Calu3 (cell line): ENCODE data around the gene GTSE1. TPM values are rescaled to one million over a fixed set of nuclear protein-coding genes. Genes with fewer than 3 reads are reported as not detected.
A peak's percentile ranks its signal among the peaks of the same experiment; 100 is the strongest.

Experiments used
- BruUV-seq: library from RNA; stranded (reverse); fragments of 400-500 nt; replicated peaks from 2 replicates; lab custom pipeline; 2021; lab: Mats Ljungman, UMichigan
- CTCF ChIA-PET: fragments of 300-600 bp; sonication (Branson Sonifier 250); formaldehyde crosslinking; loops from one replicate; lab custom pipeline; 2022; ENCODE audit warnings: antibody characterized with exemption; lab: Charles Lee
- DNase-seq: peaks from one replicate; pipeline ENCODE4 v3.0.0; 2022
- H3K27ac Mint-ChIP-seq: one replicate; pipeline ENCODE4 v1.8.0; 2022; ENCODE audit warnings: mixed read lengths; ENCODE audit not compliant: unreplicated experiment
- H3K27me3 Mint-ChIP-seq: one replicate; pipeline ENCODE4 v1.8.0; 2022; ENCODE audit warnings: mixed read lengths; ENCODE audit not compliant: unreplicated experiment
- H3K36me3 Mint-ChIP-seq: one replicate; pipeline ENCODE4 v1.8.0; 2022; ENCODE audit warnings: mild to moderate bottlenecking, moderate library complexity, mixed read lengths; ENCODE audit not compliant: insufficient read depth, unreplicated experiment
- H3K4me1 Mint-ChIP-seq: one replicate; pipeline ENCODE4 v1.8.0; 2022; ENCODE audit warnings: mild to moderate bottlenecking, low read depth, mixed read lengths; ENCODE audit not compliant: unreplicated experiment
- H3K4me3 Mint-ChIP-seq: one replicate; pipeline ENCODE4 v1.8.0; 2022; ENCODE audit warnings: mild to moderate bottlenecking, low read depth, moderate library complexity, mixed read lengths; ENCODE audit not compliant: unreplicated experiment
- H3K9me3 Mint-ChIP-seq: one replicate; pipeline ENCODE4 v1.8.0; 2022; ENCODE audit warnings: low read depth, mixed read lengths; ENCODE audit not compliant: unreplicated experiment
- intact Hi-C: fragments of 100-400 bp; cut with micrococcal nuclease; formaldehyde crosslinking; loops from one replicate; pipeline ENCODE4 v1.10.0; 2022; ENCODE audit not compliant: unreplicated experiment
- total RNA-seq: library from RNA; stranded (reverse); gene quantifications from 2 replicates; pipeline ENCODE4 v1.2.3, GENCODE V29; 2022
- TF ChIP-seq, protein P1 (sequence below): fragments of 200-600 bp; IDR thresholded peaks from one replicate; pipeline ENCODE4 v1.8.0; 2022; ENCODE audit warnings: antibody characterized with exemption; ENCODE audit not compliant: unreplicated experiment

GTSE1 gene
- total RNA-seq, 1 experiment from 2014 or later: 53.5 TPM

DNA sequence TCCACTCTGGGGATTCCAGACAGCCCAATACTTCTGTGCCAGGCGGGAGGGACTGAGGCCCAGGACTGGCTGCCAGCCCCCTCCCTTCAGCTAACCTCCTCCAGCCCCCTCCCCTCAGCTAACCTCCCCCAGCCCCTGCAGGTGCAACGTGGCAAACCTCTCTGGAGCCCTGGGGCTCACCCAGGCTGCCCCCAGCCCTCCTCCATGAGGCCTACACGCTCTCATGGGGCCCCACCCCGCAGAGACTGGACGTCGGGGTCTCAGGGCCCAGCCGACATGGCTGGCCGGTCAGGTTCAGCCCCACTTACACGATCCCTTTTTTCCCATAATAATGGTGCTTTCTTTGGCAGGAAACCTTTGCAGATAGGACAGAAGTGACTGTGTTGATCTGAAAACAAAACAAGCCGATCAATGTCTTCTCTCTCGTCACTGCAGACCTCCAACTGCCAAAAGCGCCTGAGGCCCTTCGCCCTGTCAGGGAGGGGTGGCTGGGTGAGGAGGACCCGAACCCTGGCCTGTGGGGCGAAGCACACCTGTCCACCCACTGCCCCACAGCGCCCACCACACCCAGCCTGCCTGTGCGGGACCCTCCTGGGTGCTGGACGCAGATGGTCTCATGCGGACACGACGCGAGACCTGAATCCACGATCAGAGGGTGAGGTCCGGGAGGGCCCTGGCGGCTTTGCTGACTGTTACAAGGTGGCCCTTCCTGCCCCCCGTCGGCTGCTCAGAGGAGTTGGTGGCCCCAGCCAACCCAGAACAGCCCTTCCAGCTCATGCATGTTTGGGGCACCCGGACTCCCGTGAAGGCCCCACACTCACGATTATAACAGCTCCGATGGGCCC, 72.4 kb downstream of the GTSE1 start:
- intact Hi-C loops: loop anchor here (5.0 kb wide), 1 partner anchor 173 kb away; no protein-coding TSS in a partner anchor
- H3K36me3 Mint-ChIP-seq: peaks cover 23% of the 10 kb centered on the region
- TF ChIP-seq, protein P1, sequence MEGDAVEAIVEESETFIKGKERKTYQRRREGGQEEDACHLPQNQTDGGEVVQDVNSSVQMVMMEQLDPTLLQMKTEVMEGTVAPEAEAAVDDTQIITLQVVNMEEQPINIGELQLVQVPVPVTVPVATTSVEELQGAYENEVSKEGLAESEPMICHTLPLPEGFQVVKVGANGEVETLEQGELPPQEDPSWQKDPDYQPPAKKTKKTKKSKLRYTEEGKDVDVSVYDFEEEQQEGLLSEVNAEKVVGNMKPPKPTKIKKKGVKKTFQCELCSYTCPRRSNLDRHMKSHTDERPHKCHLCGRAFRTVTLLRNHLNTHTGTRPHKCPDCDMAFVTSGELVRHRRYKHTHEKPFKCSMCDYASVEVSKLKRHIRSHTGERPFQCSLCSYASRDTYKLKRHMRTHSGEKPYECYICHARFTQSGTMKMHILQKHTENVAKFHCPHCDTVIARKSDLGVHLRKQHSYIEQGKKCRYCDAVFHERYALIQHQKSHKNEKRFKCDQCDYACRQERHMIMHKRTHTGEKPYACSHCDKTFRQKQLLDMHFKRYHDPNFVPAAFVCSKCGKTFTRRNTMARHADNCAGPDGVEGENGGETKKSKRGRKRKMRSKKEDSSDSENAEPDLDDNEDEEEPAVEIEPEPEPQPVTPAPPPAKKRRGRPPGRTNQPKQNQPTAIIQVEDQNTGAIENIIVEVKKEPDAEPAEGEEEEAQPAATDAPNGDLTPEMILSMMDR: no peak
- no peak for DNase-seq
- H3K4me3 Mint-ChIP-seq: no peak overlapping the region
- CTCF ChIA-PET: interaction anchor here (0.7 to 1.8 kb wide), 2 partner anchors 12 to 14 kb away, joined by 4 to 8 read pairs; no protein-coding TSS in a partner anchor
- no peaks in the 10 kb centered on the region for H3K9me3 Mint-ChIP-seq
- no peaks in the 10 kb centered on the region for H3K27me3 Mint-ChIP-seq
- peak overlapping the region; percentile 54 for H3K27ac Mint-ChIP-seq
- BruUV-seq: no TSS peak
- H3K4me1 Mint-ChIP-seq: peaks cover 54% of the 10 kb centered on the region

DNA sequence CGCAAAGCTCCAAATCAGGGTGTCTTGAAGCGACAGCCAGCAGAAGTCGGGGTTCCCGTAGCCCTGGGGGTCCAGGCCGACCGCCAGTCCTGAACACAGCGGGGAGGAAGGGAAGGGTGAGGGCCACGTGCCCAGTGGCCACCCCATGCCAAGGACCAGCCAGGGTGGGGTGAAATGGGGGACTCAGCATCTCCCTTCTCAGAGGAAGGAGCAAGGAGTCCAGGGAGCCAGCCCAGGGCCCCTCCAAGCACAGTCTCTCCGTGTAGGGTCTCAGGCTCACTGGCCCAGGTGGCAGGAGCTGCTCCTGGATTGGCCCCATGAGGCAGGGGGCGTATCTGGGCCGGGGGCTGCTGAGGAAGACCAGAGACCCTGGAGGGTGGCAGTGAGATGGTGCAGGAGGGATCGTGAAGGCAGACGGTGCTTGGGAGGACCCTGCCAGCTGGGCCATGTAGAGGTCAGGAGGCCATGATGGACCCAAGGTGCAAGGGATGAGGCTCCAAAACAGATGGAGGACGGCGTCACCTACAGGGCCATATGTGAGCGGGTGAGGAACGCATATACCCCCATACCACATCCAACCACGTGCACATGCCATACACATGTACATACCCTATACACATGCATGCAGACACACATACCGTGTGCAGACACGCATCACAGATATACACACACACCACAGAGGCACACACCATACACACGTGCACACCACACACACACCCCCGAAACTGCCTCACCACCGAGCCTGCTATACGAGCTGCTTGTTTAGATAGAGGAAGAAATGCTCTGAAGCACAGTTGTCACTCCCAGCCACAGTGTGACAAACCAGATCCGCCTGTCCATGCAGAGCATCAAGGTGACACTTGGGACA, 73.3 kb downstream of the GTSE1 start:
- Mint-ChIP-seq H3K4me1 (peaks cover 58% of the 10 kb centered on the region), H3K4me3 (peak overlapping the region; percentile 22), H3K36me3 (peaks cover 17% of the 10 kb centered on the region), H3K27me3 (no peaks in the 10 kb centered on the region), H3K9me3 (no peaks in the 10 kb centered on the region), H3K27ac (peak overlapping the region; percentile 57)
- intact Hi-C loops: loop anchor here (5.0 kb wide), 1 partner anchor 172 kb away; no protein-coding TSS in a partner anchor
- no TSS peak for BruUV-seq
- TF ChIP-seq, protein P1: no peak
- CTCF ChIA-PET: interaction anchor here (1.8 kb wide), 1 partner anchor 11 kb away, joined by 4 read pairs; no protein-coding TSS in a partner anchor
- no peak for DNase-seq

DNA sequence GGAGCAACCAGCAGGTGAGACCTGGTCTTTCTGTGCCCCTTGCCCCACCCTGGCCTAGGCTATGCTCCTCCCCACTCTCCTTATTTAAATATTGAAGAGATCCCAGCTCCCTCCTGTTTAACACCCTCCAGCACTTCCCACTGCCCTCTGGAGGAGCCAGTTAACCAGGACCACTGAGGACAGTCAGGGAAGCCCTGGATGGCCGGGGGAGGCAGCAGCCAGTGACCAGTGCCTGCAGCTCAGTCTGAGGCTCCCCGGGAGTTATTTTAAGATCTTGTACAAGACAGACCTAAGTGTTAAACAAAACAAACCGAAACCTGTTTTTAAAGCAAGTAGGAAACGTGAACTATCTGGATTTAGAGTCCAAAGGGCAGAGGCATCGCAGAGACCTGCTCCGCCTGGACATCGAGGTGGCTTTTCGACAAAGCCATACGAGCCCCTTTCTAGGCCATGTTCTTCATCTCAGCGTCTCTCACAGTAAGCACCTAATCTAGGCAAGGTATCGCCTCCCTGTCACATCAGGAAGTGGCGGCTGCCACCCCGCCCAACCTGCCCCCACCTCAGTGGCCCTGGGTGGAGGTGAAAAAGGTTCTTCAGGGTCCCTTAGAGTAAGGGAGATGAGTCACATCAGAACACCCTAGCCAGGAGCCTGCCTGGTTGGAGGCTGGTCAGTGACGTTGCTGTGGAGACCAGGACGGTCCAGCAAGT, 74.1 kb downstream of the GTSE1 start:
- Mint-ChIP-seq H3K27me3 (no peaks in the 10 kb centered on the region), H3K27ac (peak overlapping the region; percentile 57), H3K36me3 (peaks cover 25% of the 10 kb centered on the region), H3K9me3 (peaks cover 5% of the 10 kb centered on the region), H3K4me1 (peaks cover 65% of the 10 kb centered on the region), H3K4me3 (peak overlapping the region; percentile 22)
- intact Hi-C loops: no loop called here
- BruUV-seq: no TSS peak
- TF ChIP-seq, protein P1: no peak
- CTCF ChIA-PET: interaction anchor here (1.8 kb wide), 1 partner anchor 10 kb away, joined by 4 read pairs; no protein-coding TSS in a partner anchor
- peak; percentile 62 for DNase-seq
